BE2C (cell line): Measurements from ENCODE around the gene BMPR1A.
"Not testable (repeated sequence)": the region's sequence is repeated elsewhere in the genome, so short reads cannot be mapped to it uniquely, and the experiment has no call there.

Experiments used
- DNase-seq: peaks from one replicate; pipeline ENCODE4 v3.0.0-alpha.2; 2020
- H3K27me3 ChIP-seq: fragments of 250-450 bp; sonication (Bioruptor Pico); 2 replicates; pipeline ENCODE4 v1.5.1; 2020; ENCODE audit warnings: mild to moderate bottlenecking
- H3K36me3 ChIP-seq: fragments of 250-450 bp; sonication (Bioruptor Pico); 2 replicates; pipeline ENCODE4 v1.5.1; 2020; ENCODE audit warnings: mild to moderate bottlenecking
- H3K4me1 ChIP-seq: fragments of 250-450 bp; sonication (Bioruptor Pico); 2 replicates; pipeline ENCODE4 v1.5.1; 2020
- H3K4me3 ChIP-seq: 2 replicates; pipeline ENCODE4 v1.5.1; 2011; ENCODE audit warnings: low read depth, low read length
- H3K9me3 ChIP-seq: fragments of 250-450 bp; sonication (Bioruptor Pico); 2 replicates; pipeline ENCODE4 v1.5.1; 2020
- TF ChIP-seq, protein P1 (sequence below): IDR thresholded peaks from 2 replicates; pipeline ENCODE4 v1.5.1; 2012; ENCODE audit warnings: mild to moderate bottlenecking, low read depth, low read length

Gene BMPR1A

DNA sequence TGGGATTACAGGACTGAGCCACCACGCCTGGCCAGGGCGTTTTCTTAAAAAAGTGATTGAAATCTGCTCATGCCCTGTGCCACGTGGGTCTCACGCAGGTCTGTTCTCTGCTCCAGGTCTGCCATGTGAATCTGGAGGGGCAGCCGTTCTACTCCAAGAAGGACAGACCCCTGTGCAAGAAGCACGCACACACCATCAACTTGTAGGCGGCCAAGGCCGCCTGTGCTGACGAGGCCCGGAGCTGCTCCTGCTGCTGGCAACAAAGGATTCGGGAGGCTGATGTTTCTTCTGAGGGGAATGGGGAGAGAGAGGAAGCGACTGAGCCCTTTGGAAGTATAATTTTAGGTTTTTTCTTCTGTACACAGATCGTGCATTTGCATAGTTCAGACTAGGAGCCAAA is 23.6 kb upstream of the BMPR1A start:
- TF ChIP-seq, protein P1, sequence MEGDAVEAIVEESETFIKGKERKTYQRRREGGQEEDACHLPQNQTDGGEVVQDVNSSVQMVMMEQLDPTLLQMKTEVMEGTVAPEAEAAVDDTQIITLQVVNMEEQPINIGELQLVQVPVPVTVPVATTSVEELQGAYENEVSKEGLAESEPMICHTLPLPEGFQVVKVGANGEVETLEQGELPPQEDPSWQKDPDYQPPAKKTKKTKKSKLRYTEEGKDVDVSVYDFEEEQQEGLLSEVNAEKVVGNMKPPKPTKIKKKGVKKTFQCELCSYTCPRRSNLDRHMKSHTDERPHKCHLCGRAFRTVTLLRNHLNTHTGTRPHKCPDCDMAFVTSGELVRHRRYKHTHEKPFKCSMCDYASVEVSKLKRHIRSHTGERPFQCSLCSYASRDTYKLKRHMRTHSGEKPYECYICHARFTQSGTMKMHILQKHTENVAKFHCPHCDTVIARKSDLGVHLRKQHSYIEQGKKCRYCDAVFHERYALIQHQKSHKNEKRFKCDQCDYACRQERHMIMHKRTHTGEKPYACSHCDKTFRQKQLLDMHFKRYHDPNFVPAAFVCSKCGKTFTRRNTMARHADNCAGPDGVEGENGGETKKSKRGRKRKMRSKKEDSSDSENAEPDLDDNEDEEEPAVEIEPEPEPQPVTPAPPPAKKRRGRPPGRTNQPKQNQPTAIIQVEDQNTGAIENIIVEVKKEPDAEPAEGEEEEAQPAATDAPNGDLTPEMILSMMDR = no peak
- no peak for DNase-seq
- H3K4me1 ChIP-seq = no peaks in the 10 kb centered on the region
- H3K27me3 ChIP-seq = no peaks in the 10 kb centered on the region
- H3K36me3 ChIP-seq = no peaks in the 10 kb centered on the region; the same call in 1 of the 2 replicates
- no peaks in the 10 kb centered on the region for H3K9me3 ChIP-seq
- H3K4me3 ChIP-seq = no peak overlapping the region

DNA sequence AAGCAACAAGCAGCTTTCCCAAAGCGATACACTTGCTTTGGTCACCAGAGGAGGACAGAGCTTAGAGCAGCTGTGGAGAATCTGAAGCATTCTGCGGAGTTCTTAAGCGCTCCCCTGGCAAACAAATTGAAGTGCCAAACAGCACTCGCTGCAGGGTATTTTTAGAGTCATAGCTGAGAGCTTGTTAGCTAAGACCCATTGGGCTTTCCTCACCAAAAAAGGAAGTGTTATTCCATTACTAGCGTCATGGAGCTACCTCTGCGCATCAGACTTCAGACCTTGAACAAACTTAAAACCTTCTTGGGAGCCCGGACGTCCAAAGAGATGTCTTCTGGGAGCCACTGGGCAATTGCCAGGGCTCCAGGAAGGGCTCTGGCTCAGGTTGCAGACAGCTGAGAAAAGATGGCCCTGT is 23.2 kb upstream of the BMPR1A start:
- no peaks in the 10 kb centered on the region for H3K9me3 ChIP-seq
- DNase-seq = no peak
- no peaks in the 10 kb centered on the region for H3K4me1 ChIP-seq
- no peak overlapping the region for H3K4me3 ChIP-seq
- TF ChIP-seq, protein P1 = no peak
- no peaks in the 10 kb centered on the region; the same call in 1 of the 2 replicates for H3K36me3 ChIP-seq
- H3K27me3 ChIP-seq = no peaks in the 10 kb centered on the region

DNA sequence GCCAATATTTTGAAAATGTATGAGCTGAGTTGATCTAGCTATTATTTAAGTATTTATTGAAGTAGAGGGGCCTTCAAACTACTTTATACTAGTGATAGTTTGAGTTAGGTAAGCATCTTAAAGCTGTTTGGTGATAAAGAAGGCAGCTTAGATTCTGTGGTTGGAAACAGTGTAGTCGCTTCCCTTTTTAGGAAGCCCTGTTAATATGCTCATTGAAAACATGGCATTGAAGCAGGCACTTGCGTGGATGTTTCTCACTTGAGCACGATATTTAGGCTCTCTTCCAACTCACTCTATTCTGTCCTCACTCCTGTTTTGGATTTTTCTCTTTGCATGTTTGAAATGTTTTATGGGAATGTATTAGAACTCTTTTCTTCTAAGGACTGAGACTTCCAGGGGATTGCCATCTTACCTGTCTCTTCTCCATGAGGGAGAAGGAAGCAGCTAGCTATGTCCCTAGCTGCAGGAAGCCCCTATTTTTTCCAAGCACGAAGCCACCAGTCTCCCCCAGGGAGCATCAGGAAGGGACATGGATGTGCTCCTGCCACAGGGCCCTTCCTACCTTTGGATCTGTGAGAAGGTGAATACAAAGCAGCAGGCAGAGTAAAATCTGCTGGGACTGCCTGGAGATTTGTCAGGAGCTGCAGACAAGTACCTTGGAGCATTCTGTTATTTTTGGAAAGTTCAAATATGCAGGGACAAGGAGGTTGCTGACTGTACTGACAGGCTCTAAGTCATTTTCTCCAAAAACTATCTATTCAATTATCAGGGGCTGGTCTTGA is 22.0 kb upstream of the BMPR1A start:
- TF ChIP-seq, protein P1 = no peak
- Histone ChIP-seq H3K4me1 (no peaks in the 10 kb centered on the region), H3K9me3 (no peaks in the 10 kb centered on the region), H3K4me3 (no peak overlapping the region), H3K27me3 (no peaks in the 10 kb centered on the region), H3K36me3 (no peaks in the 10 kb centered on the region; the same call in 1 of the 2 replicates)
- DNase-seq = no peak

GRCh38 chr10:86735278-86735677 is 21.1 kb upstream of the BMPR1A start:
- not testable (repeated sequence) for H3K9me3 ChIP-seq, H3K4me3 ChIP-seq, H3K36me3 ChIP-seq, DNase-seq, H3K27me3 ChIP-seq, H3K4me1 ChIP-seq

DNA sequence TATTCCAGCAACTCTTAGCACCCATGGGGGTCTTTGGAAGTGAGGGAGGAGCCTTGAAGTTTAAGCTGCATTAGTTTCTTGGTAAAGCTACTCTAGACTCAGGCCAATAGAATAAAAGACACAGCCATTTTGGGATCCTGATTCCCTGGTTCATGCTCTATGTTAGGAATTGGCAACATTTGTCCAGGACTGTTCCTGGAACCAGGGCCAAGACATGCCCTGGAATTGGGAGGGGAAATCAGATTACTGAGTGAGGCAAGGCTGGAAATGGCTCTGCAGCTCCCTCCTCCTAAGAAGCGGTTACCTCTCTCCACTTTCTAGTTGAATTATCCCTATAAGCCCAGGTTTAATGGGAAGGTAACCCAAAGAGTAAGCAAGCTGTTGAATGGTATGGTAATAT is 14.2 kb upstream of the BMPR1A start:
- Histone ChIP-seq H3K27me3 (no peaks in the 10 kb centered on the region), H3K4me1 (no peaks in the 10 kb centered on the region; the same call in 1 of the 2 replicates), H3K9me3 (no peaks in the 10 kb centered on the region), H3K4me3 (no peak overlapping the region), H3K36me3 (no peaks in the 10 kb centered on the region)
- DNase-seq = no peak
- TF ChIP-seq, protein P1 = no peak

DNA sequence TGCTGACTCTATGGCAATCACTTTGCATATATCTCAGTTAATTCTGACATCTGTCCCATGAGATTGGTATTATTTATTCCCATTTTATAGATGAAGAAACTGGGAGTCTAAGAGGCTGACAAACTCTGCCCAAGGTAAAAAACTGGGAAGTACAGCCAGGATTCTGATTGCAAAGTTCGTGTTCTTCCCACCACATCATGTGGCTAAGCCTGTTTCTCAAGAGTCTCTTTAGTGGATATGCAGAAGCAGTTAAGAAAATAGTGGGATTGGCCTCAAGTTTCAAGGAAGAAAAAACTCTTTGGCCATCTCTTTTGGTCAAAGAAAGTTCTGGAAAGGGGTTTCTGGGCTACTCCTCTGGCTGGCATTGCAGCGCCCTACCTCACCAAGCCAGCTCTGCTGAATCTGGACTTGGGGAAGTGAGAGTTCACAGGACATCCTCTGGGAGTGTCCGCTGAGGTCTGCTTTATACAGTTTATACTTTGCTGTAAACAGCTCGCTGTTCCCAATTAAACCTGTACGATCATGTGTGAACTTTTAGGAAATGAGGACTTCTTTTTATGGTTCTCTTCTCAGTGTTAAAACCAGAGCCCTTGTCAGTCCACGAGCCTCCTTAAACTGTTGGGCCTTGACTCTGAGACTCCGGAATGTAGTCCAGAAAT is 12.2 kb upstream of the BMPR1A start:
- Histone ChIP-seq H3K4me3 (no peak overlapping the region), H3K27me3 (no peaks in the 10 kb centered on the region), H3K9me3 (no peaks in the 10 kb centered on the region), H3K4me1 (no peaks in the 10 kb centered on the region; the same call in 1 of the 2 replicates), H3K36me3 (no peaks in the 10 kb centered on the region)
- no peak for DNase-seq
- TF ChIP-seq, protein P1 = no peak
